ENCODE results near the gene DUXB.

DUXB gene

GRCh38 chr16:75667503-75667902, 33.8 kb downstream of the DUXB start:
- in situ Hi-C loops (cut with MboI; ENCODE audit: low sequenced_read_pairs): no loop called here

- in situ Hi-C loops (cut with MboI; ENCODE audit: low sequenced_read_pairs): no loop called here
Observed at GRCh38 chr16:75660726-75661302, 40.4 kb downstream of the DUXB start.

- in situ Hi-C loops (cut with MboI; ENCODE audit: low sequenced_read_pairs): no loop called here
Observed at GRCh38 chr16:75660321-75660720, 40.9 kb downstream of the DUXB start.

- in situ Hi-C loops (cut with MboI; ENCODE audit: low sequenced_read_pairs): no loop called here
Observed at GRCh38 chr16:75658175-75658574, 43.1 kb downstream of the DUXB start.

- in situ Hi-C loops (cut with MboI; ENCODE audit: low sequenced_read_pairs): no loop called here
Observed at GRCh38 chr16:75653922-75654321, 47.3 kb downstream of the DUXB start.

GRCh38 chr16:75648265-75649076, 52.8 kb downstream of the DUXB start:
- in situ Hi-C loops (cut with MboI; ENCODE audit: low sequenced_read_pairs): no loop called here

GRCh38 chr16:75647492-75648264, 53.6 kb downstream of the DUXB start, which contains the start of the genes KARS1 and TERF2IP:
TSS of gene KARS1 (minus strand) at chr16:75647665. CDS start at chr16:75647639, 26 bp downstream.
TSS of gene TERF2IP (plus strand) at chr16:75647773. CDS start at chr16:75647883, 110 bp downstream.
- in situ Hi-C loops (cut with MboI; ENCODE audit: low sequenced_read_pairs): no loop called here

- in situ Hi-C loops (cut with MboI; ENCODE audit: low sequenced_read_pairs): no loop called here
Observed at GRCh38 chr16:75647112-75647491, 54.2 kb downstream of the DUXB start.

- in situ Hi-C loops (cut with MboI; ENCODE audit: low sequenced_read_pairs): no loop called here
Observed at GRCh38 chr16:75644240-75645012, 56.8 kb downstream of the DUXB start.

Measured in HL-60/S4 treated with phorbol 12-myristate 13-acetate at 8.2 ng/mL for 4 days and 3 days (cell line).